ENCODE measurements around the gene SPOCK1. TPM values are rescaled to one million over a fixed set of nuclear protein-coding genes. Genes with fewer than 3 reads are reported as not detected.

Gene SPOCK1
- total and polyA plus RNA-seq, 12 donors: 13.7 to 70.3 (median 28.6) TPM

DNA sequence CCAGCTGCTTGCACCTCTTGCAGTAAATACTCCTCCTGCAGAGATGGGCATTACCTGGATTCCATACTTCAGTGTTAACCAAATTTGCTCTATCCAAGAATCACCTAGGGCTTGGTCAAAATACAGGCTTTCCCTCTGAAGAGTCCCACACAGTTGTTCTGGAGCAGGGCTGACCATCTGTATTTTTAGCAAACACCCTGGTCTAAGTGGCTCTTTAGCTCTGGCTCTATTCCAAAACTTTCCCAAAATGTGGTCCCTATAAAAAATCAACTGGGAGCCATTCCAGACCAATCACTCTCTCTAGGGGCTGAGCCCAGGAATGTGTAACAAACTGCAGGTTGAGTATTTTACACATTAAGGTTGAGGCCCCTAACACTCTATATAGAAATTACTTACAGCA is 153.7 kb downstream of the SPOCK1 start:
- H3K27me3 ChIP-seq: no peaks in the 10 kb centered on the region
- H3K9me3 ChIP-seq: no peaks in the 10 kb centered on the region
- DNase-seq (no peak), ATAC-seq (peak in 6 of 8 donors; percentile 15 to 70 (median 49))
- peaks cover 0 to 31% (median 12%) of the 10 kb centered on the region in 9 donors for H3K4me1 ChIP-seq
- H3K27ac ChIP-seq: no peak overlapping the region
- intact Hi-C loops (cut with DNase I): loop anchor here in 3 of 10 donors (10.0 kb wide), 3 partner anchors 149 to 259 kb away; partner anchors contain the start of gene SPOCK1 (in 1 of the 3)
- TF ChIP-seq CTCF (IDR thresholded peaks at IDR 0.05): no peak
- H3K36me3 ChIP-seq: no peaks in the 10 kb centered on the region
- H3K4me3 ChIP-seq: no peak overlapping the region

GRCh38 chr5:137344723-137345322 is 154.3 kb downstream of the SPOCK1 start:
- H3K27ac ChIP-seq: no peak overlapping the region
- intact Hi-C loops (cut with DNase I): loop anchor here in 3 of 10 donors (10.0 kb wide), 3 partner anchors 150 to 260 kb away; partner anchors contain the start of gene SPOCK1 (in 1 of the 3)
- DNase-seq: peak in 1 of 2 donors; percentile 17
- WGBS, 2 donors: 33 to 38% methylated on average over 6 of the region's 6 CpGs
- H3K4me1 ChIP-seq: peaks cover 0 to 31% (median 12%) of the 10 kb centered on the region in 9 donors
- peak in 8 of 9 donors; percentile 52 to 73 (median 61) for TF ChIP-seq CTCF (IDR thresholded peaks at IDR 0.05)
- H3K27me3 ChIP-seq: no peaks in the 10 kb centered on the region
- ATAC-seq: peak in 2 of 8 donors; percentile 20 to 22
- no peaks in the 10 kb centered on the region for H3K36me3 ChIP-seq
- H3K9me3 ChIP-seq: no peaks in the 10 kb centered on the region
- no peak overlapping the region for H3K4me3 ChIP-seq

- Histone ChIP-seq H3K27me3 (no peaks in the 10 kb centered on the region), H3K27ac (no peak overlapping the region), H3K4me3 (no peak overlapping the region), H3K4me1 (peaks cover 0 to 31% (median 12%) of the 10 kb centered on the region in 9 donors), H3K36me3 (no peaks in the 10 kb centered on the region), H3K9me3 (no peaks in the 10 kb centered on the region)
- ATAC-seq: peak in 1 of 8 donors; percentile 58
- WGBS, 2 donors: 66 to 85% methylated on average over 4 of the region's 4 CpGs
- intact Hi-C loops (cut with DNase I): loop anchor here in 3 of 10 donors (10.0 kb wide), 3 partner anchors 151 to 261 kb away; partner anchors contain the start of gene SPOCK1 (in 1 of the 3)
- DNase-seq: no peak
- no peak for TF ChIP-seq CTCF (IDR thresholded peaks at IDR 0.05)
Observed at GRCh38 chr5:137344021-137344420, 155.1 kb downstream of the SPOCK1 start.

DNA sequence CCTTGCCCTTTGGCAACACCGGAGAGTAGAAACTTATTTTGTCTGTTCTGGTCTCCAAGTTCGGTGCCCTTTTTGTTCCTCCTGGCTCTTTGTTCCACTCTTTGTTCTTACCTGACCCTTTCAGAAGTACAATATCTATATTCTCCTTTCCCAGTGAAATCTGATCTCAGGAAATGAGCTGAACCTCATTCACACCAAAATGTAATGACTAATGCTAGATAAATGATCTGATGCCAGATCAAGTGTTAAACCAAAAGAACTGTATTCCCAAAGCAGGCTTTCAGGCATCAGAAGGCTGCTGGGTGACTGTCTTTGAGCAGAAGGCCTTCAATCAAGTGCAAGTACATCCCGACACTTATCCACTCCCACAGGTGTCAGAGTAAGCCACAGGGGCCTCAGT is 156.4 kb downstream of the SPOCK1 start:
- TF ChIP-seq CTCF (IDR thresholded peaks at IDR 0.05): no peak
- DNase-seq: no peak
- ATAC-seq: no peak
- Histone ChIP-seq H3K27ac (no peak overlapping the region), H3K36me3 (no peaks in the 10 kb centered on the region), H3K9me3 (no peaks in the 10 kb centered on the region), H3K4me3 (no peak overlapping the region), H3K27me3 (no peaks in the 10 kb centered on the region), H3K4me1 (peaks cover 0 to 31% (median 12%) of the 10 kb centered on the region in 9 donors)
- intact Hi-C loops (cut with DNase I): loop anchor here in 3 of 10 donors (10.0 kb wide), 3 partner anchors 152 to 262 kb away; partner anchors contain the start of gene SPOCK1 (in 1 of the 3)
- WGBS, 2 donors: 89 to 94% methylated on average over 3 of the region's 3 CpGs
